IMR-90 (cell line): ENCODE results near the gene KCNT1. TPM values are rescaled to one million over a fixed set of nuclear protein-coding genes. Genes with fewer than 3 reads are reported as not detected.

ENCODE experiments used
- ATAC-seq: fragments of 200-7000 bp; cut with Tn5 transposase; 2 replicates; pipeline ENCODE4 v1.9.1; 2020; ENCODE audit warnings: low read depth, mild to moderate bottlenecking, moderate library complexity
- BruUV-seq: library from RNA; stranded (reverse); fragments of 400-500 nt; replicated peaks from 2 replicates; lab custom pipeline; 2021; lab: Mats Ljungman, UMichigan
- CTCF ChIA-PET: fragments of 300-600 bp; formaldehyde crosslinking; extraction: SDS; loops from one replicate; lab custom pipeline; 2021; ENCODE audit warnings: antibody characterized with exemption; lab: Yijun Ruan, JAX
- POLR2A ChIA-PET: fragments of 300-600 bp; sonication (Branson Sonifier 250); formaldehyde crosslinking; loops from one replicate; lab custom pipeline; 2022; ENCODE audit warnings: antibody characterized with exemption; ENCODE audit not compliant: unreplicated experiment; lab: Charles Lee
- DNase-seq: peaks from one replicate; pipeline ENCODE4 v3.0.0; 2013
- H2AFZ ChIP-seq: replicated peaks from 2 replicates; pipeline ENCODE3; 2013; ENCODE audit warnings: low read length, mild to moderate bottlenecking; ENCODE audit not compliant: poor library complexity
- H2AK5ac ChIP-seq: 2 replicates; pipeline ENCODE4 v1.6.1; 2013; ENCODE audit warnings: low read depth, low read length, inconsistent platforms
- H2AK9ac ChIP-seq: replicated peaks from 2 replicates; pipeline ENCODE3; 2013; ENCODE audit warnings: mild to moderate bottlenecking, low read depth, low read length, moderate library complexity; ENCODE audit not compliant: poor library complexity
- H2BK120ac ChIP-seq: 2 replicates; pipeline ENCODE4 v1.6.1; 2013; ENCODE audit warnings: low read depth, low read length, inconsistent platforms
- H2BK15ac ChIP-seq: 3 replicates; pipeline ENCODE4 v1.6.1; 2013; ENCODE audit warnings: low read depth, low read length, inconsistent platforms
- H2BK20ac ChIP-seq: 2 replicates; pipeline ENCODE4 v1.6.1; 2013; ENCODE audit warnings: low read depth, mild to moderate bottlenecking, inconsistent platforms, low read length, moderate library complexity
- H2BK5ac ChIP-seq: 2 replicates; pipeline ENCODE4 v1.6.1; 2013; ENCODE audit warnings: mild to moderate bottlenecking, low read depth, low read length, inconsistent platforms; ENCODE audit not compliant: poor library complexity, severe bottlenecking
- H3K14ac ChIP-seq: replicated peaks from 2 replicates; pipeline ENCODE4 v1.6.1; 2013; ENCODE audit warnings: low read depth, low read length, inconsistent platforms
- H3K18ac ChIP-seq: 2 replicates; pipeline ENCODE4 v1.6.1; 2013; ENCODE audit warnings: low read depth, low read length, control low read depth
- H3K23ac ChIP-seq: 2 replicates; pipeline ENCODE4 v1.6.1; 2013; ENCODE audit warnings: low read depth, low read length, inconsistent platforms
- H3K27ac ChIP-seq: 2 replicates; pipeline ENCODE4 v1.5.1; 2013; ENCODE audit warnings: mild to moderate bottlenecking, control low read depth, low read length; ENCODE audit not compliant: insufficient read depth
- H3K27me3 ChIP-seq: 2 replicates; pipeline ENCODE4 v1.6.1; 2013; ENCODE audit warnings: low read length; ENCODE audit not compliant: control insufficient read depth, insufficient read depth
- H3K36me3 ChIP-seq: 2 replicates; pipeline ENCODE4 v1.6.1; 2013; ENCODE audit warnings: low read length, mixed read lengths; ENCODE audit not compliant: control insufficient read depth, insufficient read depth
- H3K4ac ChIP-seq: 2 replicates; pipeline ENCODE4 v1.6.1; 2013; ENCODE audit warnings: low read depth, low read length, inconsistent platforms
- H3K4me1 ChIP-seq: 2 replicates; pipeline ENCODE4 v1.6.1; 2013; ENCODE audit warnings: low read length, mixed read lengths; ENCODE audit not compliant: control insufficient read depth, insufficient read depth
- H3K4me2 ChIP-seq: 2 replicates; pipeline ENCODE4 v1.6.1; 2013; ENCODE audit warnings: low read depth, mild to moderate bottlenecking, control low read depth, low read length, moderate library complexity
- H3K4me3 ChIP-seq: 2 replicates; pipeline ENCODE4 v1.5.1; 2013; ENCODE audit warnings: low read depth, mild to moderate bottlenecking, control low read depth, low read length, moderate library complexity; ENCODE audit not compliant: insufficient read depth
- H3K56ac ChIP-seq: 2 replicates; pipeline ENCODE4 v1.6.1; 2013; ENCODE audit warnings: low read length, inconsistent platforms; ENCODE audit not compliant: insufficient read depth; ENCODE audit errors: extremely low read depth
- H3K79me1 ChIP-seq, 2 experiments: 2 replicates each; pipeline ENCODE4 v1.6.1; 2013; ENCODE audit warnings: low read length in 2 of 2, inconsistent platforms in 1 of 2, low read depth in 1 of 2
- H3K9ac ChIP-seq: 2 replicates; pipeline ENCODE4 v1.6.1; 2013; ENCODE audit warnings: low read depth, low read length, control low read depth
- H3K9me1 ChIP-seq: 2 replicates; pipeline ENCODE4 v1.6.1; 2013; ENCODE audit warnings: low read length, inconsistent platforms; ENCODE audit not compliant: insufficient read depth
- H3K9me3 ChIP-seq: 2 replicates; pipeline ENCODE4 v1.6.1; 2013; ENCODE audit warnings: low read length; ENCODE audit not compliant: control insufficient read depth, insufficient read depth
- H4K20me1 ChIP-seq: 2 replicates; pipeline ENCODE4 v1.6.1; 2013; ENCODE audit warnings: low read length, inconsistent platforms; ENCODE audit not compliant: insufficient read depth
- H4K5ac ChIP-seq: 2 replicates; pipeline ENCODE4 v1.6.1; 2013; ENCODE audit warnings: mild to moderate bottlenecking, low read depth, low read length, control low read depth
- H4K8ac ChIP-seq, 2 experiments: 2 replicates each; pipeline ENCODE4 v1.6.1; 2013; ENCODE audit warnings: low read depth in 2 of 2, low read length in 2 of 2, control low read depth in 1 of 2, inconsistent platforms in 1 of 2
- H4K91ac ChIP-seq: 2 replicates; pipeline ENCODE4 v1.6.1; 2013; ENCODE audit warnings: low read depth, low read length, inconsistent platforms; ENCODE audit not compliant: insufficient read depth
- BHLHE40 ChIP-seq: fragments of 150-350 bp; IDR thresholded peaks from 2 replicates; pipeline ENCODE4 v1.6.1; 2016; ENCODE audit warnings: mild to moderate bottlenecking, low read depth, low read length
- NFE2L2 ChIP-seq: fragments of 150-350 bp; IDR thresholded peaks from 2 replicates; pipeline ENCODE4 v1.6.1; 2016; ENCODE audit warnings: low read depth, mild to moderate bottlenecking, low read length
- WGBS, 2 experiments: methylation state at CpG; one replicate each; pipeline versions ENCODE4 v1.1.5 to v1.1.7; 2013; ENCODE audit warnings: missing lambda C conversion rate in 2 of 2; ENCODE audit not compliant: insufficient read length in 1 of 2; ENCODE audit errors: extremely low coverage in 2 of 2; 5-methylcytosine and 5-hydroxymethylcytosine counted together
- dilution Hi-C: fragments of 300-500 bp; cut with HindIII; formaldehyde crosslinking; loops from one replicate; pipeline ENCODE4 v1.14.3; 2018; ENCODE audit warnings: low sequenced_read_pairs; ENCODE audit not compliant: unreplicated experiment
- in situ Hi-C: fragments of 300-500 bp; cut with MboI; formaldehyde crosslinking; loops from 3 replicates; pipeline ENCODE4 v1.14.3; 2019; ENCODE audit warnings: low sequenced_read_pairs, inconsistent platforms, mixed read lengths
- intact Hi-C: fragments of 100-400 bp; cut with micrococcal nuclease; formaldehyde crosslinking; loops from 2 replicates; pipeline ENCODE4 v1.10.0; 2022
- polyA plus RNA-seq, 3 experiments: library from polyadenylated mRNA; depleted of rRNA; stranded (reverse); fragments of >200 nt; gene quantifications; 2 replicates each; pipeline ENCODE4 v1.2.3, GENCODE V29; 2012; ENCODE audit warnings: low replicate concordance in 1 of 3
- total RNA-seq: library from RNA; depleted of rRNA; stranded (reverse); fragments of >200 nt; gene quantifications from 2 replicates; pipeline ENCODE4 v1.2.3, GENCODE V29; 2012

KCNT1 gene
- total and polyA plus RNA-seq, 2 of the 4 experiments (the other 2 are of a cell fraction) = not detected

GRCh38 chr9:135701067-135701958 lies 672 bp upstream of the KCNT1 start:
- 0 out of 2 replicates have a peak overlapping the region, but pooled peaks have one; percentile 32 for H3K4me2 ChIP-seq

More at GRCh38 chr9:135701067-135701958, 672 bp upstream of the KCNT1 start:
- no peak overlapping the region for H2BK15ac ChIP-seq
- no peaks in the 10 kb centered on the region for H3K36me3 ChIP-seq
- no peaks in the 10 kb centered on the region for H3K9me3 ChIP-seq
- intact Hi-C loops (loop anchor here (5.0 kb wide), 1 partner anchor 261 kb away; the partner anchor contains the start of gene UBAC1), in situ Hi-C loops (loop anchor here (10.0 kb wide), 1 partner anchor 423 kb away; no protein-coding TSS in a partner anchor), dilution Hi-C loops (no loop called here)
- H3K56ac ChIP-seq = no peak overlapping the region
- H3K18ac ChIP-seq = no peak overlapping the region
- no peak overlapping the region for H3K9ac ChIP-seq
- H2AFZ ChIP-seq = peak overlapping the region; percentile 86
- no peak overlapping the region for H4K91ac ChIP-seq
- TF ChIP-seq BHLHE40 (peak; percentile 56; the same call in 1 of the 2 replicates), NFE2L2 (no peak)
- no peaks in the 10 kb centered on the region for H3K9me1 ChIP-seq
- no peak overlapping the region for H3K23ac ChIP-seq
- peaks cover 18% of the 10 kb centered on the region; the same call in 1 of the 2 replicates for H3K27me3 ChIP-seq
- H2BK20ac ChIP-seq = no peak overlapping the region
- no peak overlapping the region for H3K4me3 ChIP-seq
- no peak overlapping the region for H2BK5ac ChIP-seq
- ChIA-PET CTCF (no interaction called here), POLR2A (no interaction called here)
- no peak overlapping the region for H2AK5ac ChIP-seq
- H4K20me1 ChIP-seq = no peaks in the 10 kb centered on the region
- DNase-seq (no peak), ATAC-seq (peak; percentile 42)
- no peak overlapping the region for H3K14ac ChIP-seq
- H3K4ac ChIP-seq = no peak overlapping the region
- no peak overlapping the region for H3K27ac ChIP-seq
- no peaks in the 10 kb centered on the region for H3K79me1 ChIP-seq
- no peak overlapping the region for H4K5ac ChIP-seq
- H3K4me1 ChIP-seq = peaks cover 1% of the 10 kb centered on the region; the same call in 1 of the 2 replicates
- 31% methylated on average over 13 of the region's 40 CpGs; no CpG with 5 or more reads in 1 of the 2 experiments for WGBS, 2 experiments
- peak overlapping the region; percentile 5 for H2AK9ac ChIP-seq
- no peak overlapping the region for H2BK120ac ChIP-seq
- no TSS peak for BruUV-seq
- H4K8ac ChIP-seq = no peak overlapping the region
